ENCODE results near the gene HRH1. TPM values are rescaled to one million over a fixed set of nuclear protein-coding genes. Genes with fewer than 3 reads are reported as not detected.
"Not testable (repeated sequence)": the region's sequence is repeated elsewhere in the genome, so short reads cannot be mapped to it uniquely, and the experiment has no call there.

The HRH1 gene
- total RNA-seq, 1 donor = 20.6 TPM

DNA sequence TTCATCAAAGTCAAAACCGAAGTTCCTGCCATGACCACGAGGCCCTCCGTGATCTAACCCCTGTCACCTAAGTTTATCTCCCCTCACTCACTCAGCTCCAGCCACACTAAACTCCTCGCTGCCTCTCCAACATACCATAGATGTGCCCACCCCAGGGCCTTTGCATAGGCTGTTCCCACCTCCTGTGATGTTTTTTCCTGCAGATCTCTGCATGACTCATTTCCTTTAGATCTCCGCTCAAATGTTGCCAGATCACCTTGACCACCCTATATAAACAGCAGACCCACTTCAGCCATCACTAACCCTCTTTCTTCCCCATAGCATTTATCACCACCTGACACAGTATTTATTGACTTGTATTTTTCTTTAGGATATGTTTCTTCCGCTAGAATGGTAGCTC is 58.5 kb downstream of the HRH1 start:
- DNase-seq (ENCODE audit: low read depth) = no peak
- TF ChIP-seq, protein P1, sequence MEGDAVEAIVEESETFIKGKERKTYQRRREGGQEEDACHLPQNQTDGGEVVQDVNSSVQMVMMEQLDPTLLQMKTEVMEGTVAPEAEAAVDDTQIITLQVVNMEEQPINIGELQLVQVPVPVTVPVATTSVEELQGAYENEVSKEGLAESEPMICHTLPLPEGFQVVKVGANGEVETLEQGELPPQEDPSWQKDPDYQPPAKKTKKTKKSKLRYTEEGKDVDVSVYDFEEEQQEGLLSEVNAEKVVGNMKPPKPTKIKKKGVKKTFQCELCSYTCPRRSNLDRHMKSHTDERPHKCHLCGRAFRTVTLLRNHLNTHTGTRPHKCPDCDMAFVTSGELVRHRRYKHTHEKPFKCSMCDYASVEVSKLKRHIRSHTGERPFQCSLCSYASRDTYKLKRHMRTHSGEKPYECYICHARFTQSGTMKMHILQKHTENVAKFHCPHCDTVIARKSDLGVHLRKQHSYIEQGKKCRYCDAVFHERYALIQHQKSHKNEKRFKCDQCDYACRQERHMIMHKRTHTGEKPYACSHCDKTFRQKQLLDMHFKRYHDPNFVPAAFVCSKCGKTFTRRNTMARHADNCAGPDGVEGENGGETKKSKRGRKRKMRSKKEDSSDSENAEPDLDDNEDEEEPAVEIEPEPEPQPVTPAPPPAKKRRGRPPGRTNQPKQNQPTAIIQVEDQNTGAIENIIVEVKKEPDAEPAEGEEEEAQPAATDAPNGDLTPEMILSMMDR (IDR thresholded peaks at IDR 0.05; ENCODE audit: insufficient read depth, low read length) = no peak
- H3K4me3 ChIP-seq (ENCODE audit: low read depth, low read length) = no peak overlapping the region

DNA sequence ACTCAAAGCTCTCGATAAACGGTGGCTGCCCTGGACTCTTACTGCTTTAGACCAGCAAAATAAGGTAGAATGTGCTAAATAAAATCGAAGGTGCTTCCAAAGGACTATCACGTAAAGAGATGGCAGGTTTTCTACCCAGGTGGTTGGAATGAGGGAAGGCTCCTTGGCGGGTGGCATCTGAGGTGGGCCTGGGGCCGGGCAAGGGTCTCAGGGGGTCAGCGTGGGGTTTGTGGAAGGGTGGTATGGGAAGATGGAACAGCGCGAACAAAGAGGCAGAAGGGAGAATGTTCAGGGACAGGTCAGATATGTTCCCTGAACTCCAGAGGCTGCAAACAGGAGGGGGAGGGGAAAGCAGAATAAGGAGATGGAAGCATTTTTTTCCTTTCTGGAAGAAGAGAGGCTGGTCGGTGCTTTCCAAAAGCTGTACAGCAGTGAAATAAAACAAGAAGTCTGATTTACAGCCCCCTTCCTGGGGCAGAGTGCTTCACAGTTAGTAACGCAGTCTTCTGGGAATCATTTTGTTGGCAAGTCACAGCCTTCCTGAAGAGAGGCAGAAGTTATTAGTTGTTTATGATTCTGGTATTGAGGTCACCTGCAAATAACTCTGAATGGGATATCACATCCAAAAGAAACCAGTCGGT is 59.6 kb downstream of the HRH1 start:
- no peak overlapping the region for H3K4me3 ChIP-seq (ENCODE audit: low read depth, low read length)
- TF ChIP-seq, protein P1 (IDR thresholded peaks at IDR 0.05; ENCODE audit: insufficient read depth, low read length) = no peak
- no peak for DNase-seq (ENCODE audit: low read depth)

DNA sequence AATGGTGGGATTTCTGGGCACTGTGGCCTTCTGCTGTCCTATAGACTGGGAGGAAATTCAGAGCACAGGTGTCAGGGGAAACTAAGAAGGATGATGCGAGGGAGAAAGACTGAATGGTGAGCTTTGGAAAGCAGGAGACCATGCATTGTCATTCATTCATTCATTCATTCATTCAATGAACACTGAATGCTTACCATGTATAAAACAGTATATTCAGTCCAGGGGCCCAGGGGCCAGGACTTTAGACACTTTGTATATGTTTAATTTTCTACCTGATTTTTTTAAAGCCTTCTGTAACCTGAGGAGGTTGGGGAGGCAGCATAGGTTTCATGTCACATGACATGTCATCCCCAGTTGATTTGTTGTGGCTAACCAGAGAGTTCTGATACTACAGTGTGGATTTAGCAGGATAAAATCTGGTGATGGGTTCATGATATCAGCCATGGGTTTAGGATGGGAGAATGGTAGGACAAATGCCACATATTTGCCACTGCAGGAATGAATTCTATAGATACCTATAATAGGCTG is 60.2 kb downstream of the HRH1 start:
- TF ChIP-seq, protein P1 (IDR thresholded peaks at IDR 0.05; ENCODE audit: insufficient read depth, low read length) = no peak
- H3K4me3 ChIP-seq (ENCODE audit: low read depth, low read length) = no peak overlapping the region
- no peak for DNase-seq (ENCODE audit: low read depth)

GRCh38 chr3:11217370-11217769 is 63.1 kb downstream of the HRH1 start:
- DNase-seq (ENCODE audit: low read depth); H3K4me3 ChIP-seq (ENCODE audit: low read depth, low read length): not testable (repeated sequence)

GRCh38 chr3:11220230-11220629 is 65.9 kb downstream of the HRH1 start:
- DNase-seq (ENCODE audit: low read depth) = no peak
- no peak overlapping the region for H3K4me3 ChIP-seq (ENCODE audit: low read depth, low read length)
- TF ChIP-seq, protein P1 (IDR thresholded peaks at IDR 0.05; ENCODE audit: insufficient read depth, low read length) = no peak

- no peak overlapping the region for H3K4me3 ChIP-seq (ENCODE audit: low read depth, low read length)
- TF ChIP-seq, protein P1 (IDR thresholded peaks at IDR 0.05; ENCODE audit: insufficient read depth, low read length) = peak; percentile 19
- no peak for DNase-seq (ENCODE audit: low read depth)
Observed at GRCh38 chr3:11221818-11222415, 67.6 kb downstream of the HRH1 start.

DNA sequence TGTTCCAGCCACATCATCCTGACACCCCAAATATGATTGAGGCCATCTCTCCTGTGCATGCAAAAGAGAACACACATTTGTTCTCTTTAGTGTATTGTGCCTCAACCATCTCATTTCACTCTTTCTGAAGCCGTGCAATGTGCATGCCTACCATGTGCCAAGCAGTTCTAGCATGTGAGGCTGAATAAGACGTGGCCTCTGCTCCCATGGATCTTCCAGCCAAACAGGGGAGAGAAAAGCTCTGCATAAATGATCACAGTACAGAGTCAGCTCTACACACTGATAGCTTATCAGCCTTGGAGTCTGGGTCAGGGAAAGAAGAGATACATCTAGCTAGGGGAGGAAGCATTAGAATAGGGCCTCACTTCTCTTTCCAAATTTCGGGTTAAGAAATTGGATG is 69.7 kb downstream of the HRH1 start:
- H3K4me3 ChIP-seq (ENCODE audit: low read depth, low read length) = no peak overlapping the region
- no peak for DNase-seq (ENCODE audit: low read depth)
- TF ChIP-seq, protein P1 (IDR thresholded peaks at IDR 0.05; ENCODE audit: insufficient read depth, low read length) = no peak

Measured in fibroblast of the aortic adventitia (primary cell).